ENCODE measurements around the gene FBXW7.

Gene FBXW7

GRCh38 chr4:152579107-152579764 lies 43.3 kb upstream of the FBXW7 start:
- Histone ChIP-seq H3K4me3 (ENCODE audit: severe bottlenecking) (no peak overlapping the region), H3K27me3 (ENCODE audit: insufficient read depth, poor library complexity, severe bottlenecking) (no peaks in the 10 kb centered on the region), H3K9me3 (ENCODE audit: severe bottlenecking) (no peaks in the 10 kb centered on the region), H3K27ac (ENCODE audit: poor library complexity, severe bottlenecking) (no peak overlapping the region), H3K36me3 (ENCODE audit: low read depth) (no peaks in the 10 kb centered on the region), H3K4me1 (ENCODE audit: insufficient read depth, poor library complexity, severe bottlenecking) (no peaks in the 10 kb centered on the region)
- no peak for ATAC-seq (ENCODE audit: low read depth)
- no peak for TF ChIP-seq CTCF (IDR thresholded peaks at IDR 0.05; ENCODE audit: poor library complexity, severe bottlenecking)
- DNase-seq (ENCODE audit: low spot score) = no peak

GRCh38 chr4:152578670-152579069 lies 42.8 kb upstream of the FBXW7 start:
- no peak for DNase-seq (ENCODE audit: low spot score)
- Histone ChIP-seq H3K27ac (ENCODE audit: poor library complexity, severe bottlenecking) (no peak overlapping the region), H3K36me3 (ENCODE audit: low read depth) (no peaks in the 10 kb centered on the region), H3K27me3 (ENCODE audit: insufficient read depth, poor library complexity, severe bottlenecking) (no peaks in the 10 kb centered on the region), H3K9me3 (ENCODE audit: severe bottlenecking) (no peaks in the 10 kb centered on the region), H3K4me1 (ENCODE audit: insufficient read depth, poor library complexity, severe bottlenecking) (no peaks in the 10 kb centered on the region), H3K4me3 (ENCODE audit: severe bottlenecking) (no peak overlapping the region)
- ATAC-seq (ENCODE audit: low read depth) = no peak
- TF ChIP-seq CTCF (IDR thresholded peaks at IDR 0.05; ENCODE audit: poor library complexity, severe bottlenecking) = no peak

- Histone ChIP-seq H3K4me1 (ENCODE audit: insufficient read depth, poor library complexity, severe bottlenecking) (peaks cover 5% of the 10 kb centered on the region), H3K4me3 (ENCODE audit: severe bottlenecking) (no peak overlapping the region), H3K27me3 (ENCODE audit: insufficient read depth, poor library complexity, severe bottlenecking) (no peaks in the 10 kb centered on the region), H3K9me3 (ENCODE audit: severe bottlenecking) (no peaks in the 10 kb centered on the region), H3K36me3 (ENCODE audit: low read depth) (no peaks in the 10 kb centered on the region), H3K27ac (ENCODE audit: poor library complexity, severe bottlenecking) (no peak overlapping the region)
- no peak for DNase-seq (ENCODE audit: low spot score)
- no peak for ATAC-seq (ENCODE audit: low read depth)
- no peak for TF ChIP-seq CTCF (IDR thresholded peaks at IDR 0.05; ENCODE audit: poor library complexity, severe bottlenecking)
These were observed 42.0 kb upstream of the FBXW7 start for GRCh38 chr4:152577708-152578396.

- Histone ChIP-seq H3K27me3 (ENCODE audit: insufficient read depth, poor library complexity, severe bottlenecking) (no peaks in the 10 kb centered on the region), H3K4me1 (ENCODE audit: insufficient read depth, poor library complexity, severe bottlenecking) (peaks cover 13% of the 10 kb centered on the region), H3K36me3 (ENCODE audit: low read depth) (no peaks in the 10 kb centered on the region), H3K4me3 (ENCODE audit: severe bottlenecking) (no peak overlapping the region), H3K27ac (ENCODE audit: poor library complexity, severe bottlenecking) (no peak overlapping the region), H3K9me3 (ENCODE audit: severe bottlenecking) (no peaks in the 10 kb centered on the region)
- DNase-seq (ENCODE audit: low spot score) (no peak), ATAC-seq (ENCODE audit: low read depth) (no peak)
- TF ChIP-seq CTCF (IDR thresholded peaks at IDR 0.05; ENCODE audit: poor library complexity, severe bottlenecking) = no peak
These were observed 39.6 kb upstream of the FBXW7 start for GRCh38 chr4:152575533-152575932.

DNA sequence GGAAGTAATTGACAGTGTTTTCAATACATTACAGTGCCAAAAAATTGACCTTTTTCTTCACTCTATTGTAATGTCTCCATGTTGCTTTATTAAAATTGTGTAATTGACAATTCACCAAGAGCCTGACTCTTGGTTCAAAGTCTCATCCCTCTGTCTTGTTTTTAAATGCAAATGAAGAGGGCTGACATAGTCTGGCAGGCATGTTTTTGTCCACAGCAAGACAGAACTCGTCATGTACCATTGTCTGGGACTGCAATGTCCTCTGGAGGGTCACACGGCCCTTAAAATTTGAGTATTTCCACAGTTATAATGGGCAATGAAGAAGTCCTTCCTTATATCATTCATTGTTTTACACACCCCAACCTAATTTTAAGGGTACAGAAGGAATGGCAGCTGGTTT lies 38.0 kb upstream of the FBXW7 start:
- no peak for TF ChIP-seq CTCF (IDR thresholded peaks at IDR 0.05; ENCODE audit: poor library complexity, severe bottlenecking)
- Histone ChIP-seq H3K9me3 (ENCODE audit: severe bottlenecking) (no peaks in the 10 kb centered on the region), H3K4me3 (ENCODE audit: severe bottlenecking) (no peak overlapping the region), H3K4me1 (ENCODE audit: insufficient read depth, poor library complexity, severe bottlenecking) (peaks cover 13% of the 10 kb centered on the region), H3K27ac (ENCODE audit: poor library complexity, severe bottlenecking) (no peak overlapping the region), H3K27me3 (ENCODE audit: insufficient read depth, poor library complexity, severe bottlenecking) (no peaks in the 10 kb centered on the region), H3K36me3 (ENCODE audit: low read depth) (no peaks in the 10 kb centered on the region)
- DNase-seq (ENCODE audit: low spot score) (no peak), ATAC-seq (ENCODE audit: low read depth) (no peak)

Measured in RWPE2 (cell line).